PC-9 (cell line): Measurements from ENCODE around the gene TNFAIP3.

Experiments used
- EZH2 ChIP-seq: fragments of 200-600 bp; sonication (generic); IDR thresholded peaks from 2 replicates; pipeline ENCODE4 v1.8.0; 2017; ENCODE audit warnings: antibody characterized with exemption, low read depth
- TF ChIP-seq, protein P1 (sequence below): fragments of 200-600 bp; sonication (generic); conservative IDR thresholded peaks from 2 replicates; pipeline ENCODE4 v1.6.1; 2017; ENCODE audit warnings: mixed run types, antibody characterized with exemption, mild to moderate bottlenecking, moderate library complexity

DNA sequence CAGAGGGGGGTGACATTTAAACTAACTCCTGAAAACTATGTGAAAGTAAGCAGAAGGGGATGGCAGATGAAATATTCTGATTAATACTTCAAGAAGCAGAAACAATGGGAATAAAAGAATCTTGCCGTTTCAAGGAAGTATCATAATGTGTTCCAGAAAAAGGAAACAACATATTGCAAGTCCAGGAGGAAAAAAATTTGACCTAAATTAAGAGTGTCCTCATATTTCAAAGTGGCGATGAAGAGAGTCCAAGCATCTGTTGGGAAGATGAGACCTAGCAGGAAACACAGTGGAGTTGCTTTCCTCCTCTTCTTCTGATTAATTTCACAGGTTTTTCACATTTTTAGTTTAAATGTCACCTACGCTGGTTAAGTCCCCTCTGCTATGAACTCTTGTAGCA, 45.6 kb upstream of the TNFAIP3 start:
- TF ChIP-seq, protein P1, sequence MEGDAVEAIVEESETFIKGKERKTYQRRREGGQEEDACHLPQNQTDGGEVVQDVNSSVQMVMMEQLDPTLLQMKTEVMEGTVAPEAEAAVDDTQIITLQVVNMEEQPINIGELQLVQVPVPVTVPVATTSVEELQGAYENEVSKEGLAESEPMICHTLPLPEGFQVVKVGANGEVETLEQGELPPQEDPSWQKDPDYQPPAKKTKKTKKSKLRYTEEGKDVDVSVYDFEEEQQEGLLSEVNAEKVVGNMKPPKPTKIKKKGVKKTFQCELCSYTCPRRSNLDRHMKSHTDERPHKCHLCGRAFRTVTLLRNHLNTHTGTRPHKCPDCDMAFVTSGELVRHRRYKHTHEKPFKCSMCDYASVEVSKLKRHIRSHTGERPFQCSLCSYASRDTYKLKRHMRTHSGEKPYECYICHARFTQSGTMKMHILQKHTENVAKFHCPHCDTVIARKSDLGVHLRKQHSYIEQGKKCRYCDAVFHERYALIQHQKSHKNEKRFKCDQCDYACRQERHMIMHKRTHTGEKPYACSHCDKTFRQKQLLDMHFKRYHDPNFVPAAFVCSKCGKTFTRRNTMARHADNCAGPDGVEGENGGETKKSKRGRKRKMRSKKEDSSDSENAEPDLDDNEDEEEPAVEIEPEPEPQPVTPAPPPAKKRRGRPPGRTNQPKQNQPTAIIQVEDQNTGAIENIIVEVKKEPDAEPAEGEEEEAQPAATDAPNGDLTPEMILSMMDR = no peak
- no peak for TF ChIP-seq EZH2
